Mammary epithelial cell (primary cell): ENCODE data around the gene CPED1.

Experiments
- EZH2 ChIP-seq: IDR thresholded peaks from 2 replicates; pipeline ENCODE4 v1.6.1; 2012; ENCODE audit warnings: low read length, inconsistent platforms, borderline replicate concordance
- TF ChIP-seq, protein P1 (sequence below), 2 donors: IDR thresholded peaks in 1 of 2; conservative IDR thresholded peaks in 1 of 2; 2 replicates each; pipeline ENCODE4 v1.5.1; 2011 to 2012; ENCODE audit warnings: inconsistent platforms in 2 of 2, low read length in 2 of 2, mild to moderate bottlenecking in 2 of 2, control low read depth in 1 of 2, low read depth in 1 of 2; ENCODE audit not compliant: insufficient read depth in 1 of 2; ENCODE audit errors: extremely low read depth in 1 of 2

DNA sequence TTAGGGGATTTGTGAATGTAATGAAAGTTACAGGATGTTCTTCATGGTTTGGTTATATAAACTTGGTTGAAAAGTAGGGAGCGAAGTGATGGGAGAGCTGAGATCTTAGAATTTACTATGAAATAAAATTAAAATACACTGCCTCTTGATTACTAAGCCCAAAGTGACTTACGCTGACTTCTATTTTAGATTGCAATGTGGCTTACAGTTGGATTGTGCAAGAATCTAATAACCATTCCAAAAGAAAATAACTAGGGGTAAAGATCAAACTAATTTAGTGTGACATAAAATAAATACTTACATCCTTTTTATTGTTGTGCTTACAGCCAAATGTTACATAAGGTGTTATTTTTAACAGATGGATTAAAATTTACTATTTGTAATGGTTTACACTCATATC lies 355.6 kb downstream of the CPED1 start:
- TF ChIP-seq, protein P1, sequence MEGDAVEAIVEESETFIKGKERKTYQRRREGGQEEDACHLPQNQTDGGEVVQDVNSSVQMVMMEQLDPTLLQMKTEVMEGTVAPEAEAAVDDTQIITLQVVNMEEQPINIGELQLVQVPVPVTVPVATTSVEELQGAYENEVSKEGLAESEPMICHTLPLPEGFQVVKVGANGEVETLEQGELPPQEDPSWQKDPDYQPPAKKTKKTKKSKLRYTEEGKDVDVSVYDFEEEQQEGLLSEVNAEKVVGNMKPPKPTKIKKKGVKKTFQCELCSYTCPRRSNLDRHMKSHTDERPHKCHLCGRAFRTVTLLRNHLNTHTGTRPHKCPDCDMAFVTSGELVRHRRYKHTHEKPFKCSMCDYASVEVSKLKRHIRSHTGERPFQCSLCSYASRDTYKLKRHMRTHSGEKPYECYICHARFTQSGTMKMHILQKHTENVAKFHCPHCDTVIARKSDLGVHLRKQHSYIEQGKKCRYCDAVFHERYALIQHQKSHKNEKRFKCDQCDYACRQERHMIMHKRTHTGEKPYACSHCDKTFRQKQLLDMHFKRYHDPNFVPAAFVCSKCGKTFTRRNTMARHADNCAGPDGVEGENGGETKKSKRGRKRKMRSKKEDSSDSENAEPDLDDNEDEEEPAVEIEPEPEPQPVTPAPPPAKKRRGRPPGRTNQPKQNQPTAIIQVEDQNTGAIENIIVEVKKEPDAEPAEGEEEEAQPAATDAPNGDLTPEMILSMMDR (conservative IDR thresholded peaks at IDR 0.05 in 1 of 2, IDR thresholded peaks at IDR 0.05 in 1 of 2; ENCODE audit: extremely low read depth in 1 of 2, insufficient read depth in 1 of 2, low read depth in 1 of 2, low read length in 2 of 2) = no peak
- TF ChIP-seq EZH2 = no peak
